GM21825 (cell line): ENCODE results near the gene MTMR3.

Source experiments
- ATAC-seq: cut with Tn5 transposase; IDR thresholded peaks from one replicate; pipeline ENCODE4 v1.9.1; 2021; ENCODE audit warnings: mild to moderate bottlenecking, moderate library complexity; ENCODE audit not compliant: unreplicated experiment

MTMR3 gene

GRCh38 chr22:30021881-30022619 lies 139.1 kb downstream of the MTMR3 start:
- ATAC-seq = no peak

DNA sequence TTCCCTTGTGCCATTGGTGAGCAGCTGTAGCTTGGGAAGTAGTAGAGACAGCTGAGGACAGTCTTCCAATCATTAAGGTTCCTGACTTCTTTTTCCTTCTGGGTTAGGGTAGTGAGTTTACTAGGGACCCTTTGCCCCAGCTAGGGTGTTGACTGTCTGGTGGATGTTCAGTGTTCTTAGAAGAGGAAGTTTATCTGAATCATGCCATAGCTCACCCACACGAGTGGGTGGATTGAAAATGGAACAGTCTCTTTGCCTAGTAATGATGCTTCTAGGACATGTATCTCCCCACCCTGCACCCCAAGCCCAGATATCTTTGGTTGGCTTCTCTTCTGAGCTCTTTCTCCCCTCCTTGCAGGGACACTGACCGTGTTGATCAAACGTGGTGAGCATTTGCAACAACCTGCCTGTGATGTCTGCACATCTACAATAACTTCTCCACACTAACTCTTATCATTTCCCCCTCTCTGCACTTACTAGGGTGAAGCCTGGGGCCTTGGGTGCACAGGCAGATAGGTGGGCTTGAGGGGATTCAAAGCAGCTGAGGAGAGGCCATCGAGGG lies 140.2 kb downstream of the MTMR3 start:
- no peak for ATAC-seq

DNA sequence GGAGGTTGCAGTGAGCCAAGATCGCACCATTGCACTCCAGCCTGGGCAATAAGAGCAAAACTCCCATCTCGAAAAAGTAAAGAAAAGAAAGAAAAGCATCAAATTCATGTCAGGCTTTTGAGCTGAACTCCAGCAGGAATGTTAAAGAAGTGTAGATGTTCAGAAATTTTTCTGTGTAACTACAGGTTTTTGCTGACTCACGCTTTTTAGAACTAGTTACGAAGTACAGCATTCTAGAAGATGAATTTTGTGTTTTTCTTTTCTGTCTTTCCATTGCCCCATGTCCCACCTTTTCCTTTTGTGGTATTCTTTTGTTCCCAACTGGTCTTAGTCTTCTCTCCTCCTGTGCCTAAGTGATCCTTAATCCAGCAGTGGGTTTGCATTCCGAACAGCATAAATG lies 141.3 kb downstream of the MTMR3 start:
- ATAC-seq = no peak

- ATAC-seq = no peak
Observed at GRCh38 chr22:30025221-30025620, 142.2 kb downstream of the MTMR3 start.

DNA sequence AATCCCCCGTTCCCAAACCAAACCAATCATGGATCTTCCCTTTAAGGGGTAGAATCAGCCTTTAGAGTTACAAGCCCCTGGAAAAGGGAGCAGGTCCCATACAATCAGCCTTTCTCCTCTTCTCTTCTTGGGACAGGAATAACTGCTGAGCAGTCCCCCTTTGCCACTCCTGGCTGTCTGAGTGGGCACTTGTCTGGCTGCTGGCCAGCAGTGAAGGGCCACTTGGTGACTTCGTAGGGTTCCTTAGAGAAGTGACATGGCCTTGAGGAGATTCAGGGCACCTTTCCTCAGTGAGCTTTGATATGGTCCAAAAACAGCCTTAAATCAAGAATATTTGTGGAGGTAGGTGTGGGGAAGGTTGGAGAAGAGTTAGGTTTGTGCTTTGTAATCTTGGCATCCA lies 143.8 kb downstream of the MTMR3 start:
- ATAC-seq = no peak

DNA sequence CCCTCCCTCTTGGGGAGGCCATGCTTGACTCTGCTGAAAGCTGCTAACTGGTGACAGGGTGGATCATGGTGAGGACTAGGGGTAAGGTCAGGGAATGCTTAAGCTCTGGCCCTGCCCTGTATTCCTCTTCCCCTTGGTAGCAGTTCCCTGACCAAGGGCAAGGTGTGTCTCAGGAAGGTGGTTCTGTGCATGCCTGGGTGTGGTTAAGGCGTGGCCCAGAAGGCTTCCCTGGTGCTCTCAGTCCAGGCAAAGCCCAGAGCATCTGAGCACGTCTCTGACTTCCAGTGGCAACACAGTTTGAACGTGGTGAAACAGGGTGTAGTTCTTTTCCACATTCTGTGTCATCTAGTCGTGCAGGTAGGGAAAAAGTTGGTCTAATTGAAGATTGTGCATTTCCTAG lies 144.2 kb downstream of the MTMR3 start:
- no peak for ATAC-seq

DNA sequence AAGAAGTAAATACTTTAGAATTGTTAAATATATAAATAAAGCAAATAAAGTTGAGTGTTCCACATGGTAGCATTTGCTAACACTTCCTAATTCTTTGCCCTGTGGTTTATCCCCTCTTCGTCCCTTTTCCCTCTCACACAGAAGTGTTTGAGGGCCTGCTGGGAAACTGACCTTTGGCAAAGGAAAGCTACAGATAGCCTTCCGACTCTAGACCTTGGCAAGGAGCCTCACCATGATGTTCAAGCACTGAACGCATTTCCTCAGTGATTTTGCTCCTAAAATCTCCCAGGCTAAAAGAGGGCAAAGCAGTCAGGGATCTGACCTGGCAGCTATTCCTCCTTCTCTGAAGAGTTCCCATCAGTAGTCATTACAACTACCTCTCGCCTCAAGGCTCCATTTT lies 144.8 kb downstream of the MTMR3 start:
- no peak for ATAC-seq

DNA sequence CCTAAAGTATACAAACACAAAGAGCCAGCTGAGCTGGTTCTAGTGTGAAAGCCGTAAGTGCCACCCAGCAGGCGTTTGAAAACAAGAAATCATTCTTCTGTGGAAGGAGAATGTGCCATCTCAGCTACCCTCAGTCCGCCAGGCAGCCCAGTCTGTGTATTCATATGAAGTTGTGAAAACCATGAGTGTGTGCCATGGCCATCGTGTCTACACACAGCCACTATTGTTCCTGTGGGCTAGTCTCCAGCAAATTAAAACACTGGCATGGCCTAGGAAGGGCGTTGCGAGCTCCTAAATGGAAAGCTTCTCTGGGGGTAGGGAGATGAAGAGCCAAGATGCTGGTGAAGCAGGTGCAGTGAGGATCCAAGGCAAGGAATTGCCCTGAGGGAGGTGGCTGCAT lies 145.8 kb downstream of the MTMR3 start:
- ATAC-seq = no peak

GRCh38 chr22:30029512-30029911 lies 146.5 kb downstream of the MTMR3 start:
- ATAC-seq = no peak

DNA sequence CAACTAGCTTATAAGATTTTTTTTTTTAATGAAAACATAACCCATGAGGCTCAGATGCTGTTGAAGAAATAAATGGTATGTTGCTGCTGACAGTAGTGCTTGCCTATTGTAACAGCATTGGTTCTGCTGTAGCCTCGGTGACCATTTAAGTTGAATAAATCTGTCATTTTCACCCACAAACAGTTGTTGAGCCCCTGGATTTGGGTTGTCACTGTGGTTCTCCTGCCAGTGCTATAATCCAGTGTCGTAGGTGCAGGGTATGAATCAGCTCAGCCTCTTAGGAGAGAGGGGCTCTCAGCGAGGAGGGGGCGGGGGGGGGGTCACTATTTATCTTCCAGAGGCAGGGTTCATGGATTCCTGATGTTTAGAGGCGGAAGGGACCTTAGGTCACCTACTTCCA lies 147.4 kb downstream of the MTMR3 start:
- no peak for ATAC-seq

DNA sequence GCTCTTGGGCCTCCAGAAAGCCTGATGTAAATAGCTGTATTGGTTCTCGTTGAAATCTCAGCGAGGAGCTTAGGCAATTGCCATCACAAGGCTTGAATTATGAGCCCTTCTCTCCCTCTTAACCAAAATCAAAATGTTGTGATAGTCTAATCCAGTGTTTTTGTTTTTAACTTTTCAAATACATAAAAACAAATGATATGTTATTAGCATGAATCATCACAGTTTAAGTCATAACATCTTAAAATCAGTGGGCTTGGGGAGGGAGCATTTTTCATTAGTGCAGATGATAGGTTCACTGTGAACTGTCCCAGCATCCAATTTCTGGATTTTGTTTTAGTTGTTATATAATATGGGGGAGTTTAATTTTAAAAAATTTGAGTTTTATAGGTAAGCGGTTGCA lies 148.4 kb downstream of the MTMR3 start:
- ATAC-seq = no peak

DNA sequence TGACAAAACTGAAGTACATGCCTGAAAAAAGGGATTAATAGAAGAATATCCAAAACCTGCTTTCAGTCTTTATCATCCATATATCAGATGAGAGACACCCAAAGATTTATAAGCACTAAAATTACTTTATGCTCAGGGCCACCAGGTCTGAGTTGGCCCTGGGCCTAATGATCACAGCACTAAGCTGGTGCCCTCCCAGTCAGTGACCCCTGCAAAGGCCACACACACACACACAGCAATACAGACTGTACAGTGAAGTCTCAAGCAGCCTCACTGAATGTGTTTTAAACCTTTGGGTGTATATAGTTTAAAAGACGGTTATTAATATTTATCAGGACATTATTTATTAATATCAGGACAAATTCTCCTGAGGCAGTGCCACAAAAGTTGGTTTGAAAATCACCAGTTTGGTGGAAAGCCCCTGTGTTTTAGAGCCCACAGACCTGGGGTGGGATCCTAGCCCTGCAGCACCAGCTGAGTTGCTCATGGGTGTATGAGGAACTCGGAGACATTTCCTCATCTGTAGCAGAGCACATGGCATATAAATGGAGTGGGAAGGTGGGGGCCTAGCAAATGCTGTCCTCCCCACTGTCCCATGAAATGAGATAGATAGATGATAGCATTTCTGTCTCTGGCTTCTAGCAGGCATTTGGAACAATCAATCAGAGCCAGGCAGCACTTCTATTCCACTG lies 148.9 kb downstream of the MTMR3 start:
- ATAC-seq = no peak

- ATAC-seq = no peak
Observed at GRCh38 chr22:30033137-30033536, 150.2 kb downstream of the MTMR3 start.

DNA sequence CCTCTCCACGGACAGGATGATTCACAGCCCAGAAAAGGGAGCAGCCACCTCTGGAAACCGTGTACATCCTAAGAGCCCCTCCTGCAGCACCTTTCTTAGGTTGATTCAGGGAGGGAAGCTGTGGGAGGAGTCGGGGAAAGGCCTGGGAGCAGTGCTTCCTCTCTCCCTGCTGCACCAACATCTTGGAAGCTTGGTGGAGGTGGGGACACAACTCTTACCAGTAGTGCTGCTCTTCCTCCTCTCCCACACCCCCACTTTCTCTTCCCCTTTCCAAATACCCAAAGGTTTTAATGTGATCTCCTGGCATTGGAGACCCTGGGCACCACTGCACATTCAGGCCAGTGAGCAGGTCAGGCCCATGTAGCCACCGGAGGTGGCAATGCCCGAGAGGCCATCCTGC lies 150.9 kb downstream of the MTMR3 start:
- ATAC-seq = no peak

DNA sequence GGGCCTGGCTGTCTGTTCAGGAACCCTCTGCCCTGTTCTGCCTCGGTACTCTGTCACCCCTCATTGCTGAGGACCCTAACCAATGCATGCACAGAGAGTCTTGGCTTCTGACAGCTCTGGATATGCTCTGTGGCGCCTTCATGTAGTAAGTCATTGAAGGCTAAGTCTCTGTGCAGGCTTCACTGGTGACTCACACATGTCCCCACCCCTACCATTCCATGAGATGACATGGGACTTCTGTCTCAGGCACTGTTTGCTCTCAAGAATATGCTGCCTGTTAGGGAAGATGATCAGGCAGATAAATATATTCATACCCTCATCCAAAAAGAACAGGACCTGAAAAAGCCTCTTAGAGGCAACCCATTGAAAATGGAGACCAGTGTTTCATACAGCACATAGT lies 153.7 kb downstream of the MTMR3 start:
- no peak for ATAC-seq

- no peak for ATAC-seq
Observed at GRCh38 chr22:30038219-30038618, 155.2 kb downstream of the MTMR3 start.

DNA sequence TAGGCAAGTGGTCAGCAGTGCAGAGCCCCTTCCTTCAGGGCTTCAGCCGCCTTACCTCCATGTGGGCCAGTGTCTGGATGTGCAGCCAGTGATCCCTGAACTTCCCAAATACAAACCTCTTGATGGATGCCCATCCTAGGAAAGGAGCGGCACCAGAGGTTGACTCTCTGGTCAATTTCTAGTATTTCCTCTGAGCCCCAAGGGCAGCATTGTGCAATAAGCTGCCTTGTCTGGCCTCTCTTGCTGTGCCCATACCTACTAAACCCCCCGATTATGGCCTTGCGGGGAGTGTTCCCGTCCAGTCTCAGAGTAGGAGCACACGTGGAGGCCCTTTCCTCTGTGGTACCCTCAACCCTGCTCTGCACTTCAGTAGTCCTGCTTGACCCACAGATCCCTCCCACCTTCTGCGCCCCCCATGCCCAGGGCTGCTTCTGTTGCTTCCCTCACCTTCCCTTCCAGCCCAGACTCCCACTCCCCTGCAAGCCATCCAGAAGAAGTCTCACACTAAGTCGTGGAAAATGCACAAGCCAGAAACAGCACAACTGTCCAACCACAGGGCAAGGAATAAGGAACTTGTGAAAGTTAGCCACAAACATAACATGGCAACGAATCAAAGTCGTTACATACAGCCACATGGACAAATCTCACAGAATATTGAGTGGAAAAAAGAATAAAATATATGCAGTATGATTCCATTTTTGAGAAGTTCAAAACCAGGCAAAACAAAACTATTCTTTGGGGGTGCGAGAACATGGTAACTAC lies 157.7 kb downstream of the MTMR3 start:
- no peak for ATAC-seq

DNA sequence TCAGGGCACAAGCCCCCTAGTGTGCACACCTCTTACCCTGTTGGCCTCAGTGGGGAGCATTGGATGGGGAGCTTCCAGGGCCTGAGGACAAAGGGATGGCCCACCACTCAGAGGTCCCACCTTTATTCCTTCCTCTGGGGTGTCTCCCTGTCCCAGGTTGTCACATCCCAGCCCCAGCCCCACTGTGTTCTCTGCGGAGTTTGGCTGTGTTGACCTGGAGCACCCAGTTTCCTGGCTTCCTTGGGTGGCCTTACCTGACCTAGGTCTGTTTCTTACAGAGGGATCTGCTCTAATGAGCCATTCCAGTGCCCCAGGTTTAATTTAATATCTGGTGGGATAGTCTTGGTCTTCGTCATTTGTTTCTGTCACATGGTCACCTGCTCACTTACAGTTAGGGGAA lies 158.5 kb downstream of the MTMR3 start:
- no peak for ATAC-seq

DNA sequence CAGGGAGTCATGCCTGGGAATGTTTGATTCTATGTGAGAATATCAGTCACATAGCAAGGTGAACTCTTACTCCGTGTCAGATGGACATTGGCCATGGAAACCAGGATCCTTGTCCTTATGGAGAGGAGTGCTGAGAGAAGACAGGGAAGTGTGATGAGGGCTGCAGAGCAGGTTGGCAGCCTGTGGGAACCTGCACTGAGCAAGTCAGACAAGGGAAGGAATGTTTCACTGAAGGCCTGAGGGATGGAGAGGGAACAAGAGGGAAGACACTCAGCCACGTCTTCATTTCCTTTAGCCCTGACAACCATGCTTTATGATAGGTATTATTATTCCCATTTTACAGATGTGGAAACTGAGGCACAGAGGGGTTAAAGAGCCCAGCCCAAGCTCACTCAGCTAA lies 158.9 kb downstream of the MTMR3 start:
- no peak for ATAC-seq

- no peak for ATAC-seq
Observed at GRCh38 chr22:30043161-30043560, 160.2 kb downstream of the MTMR3 start.

DNA sequence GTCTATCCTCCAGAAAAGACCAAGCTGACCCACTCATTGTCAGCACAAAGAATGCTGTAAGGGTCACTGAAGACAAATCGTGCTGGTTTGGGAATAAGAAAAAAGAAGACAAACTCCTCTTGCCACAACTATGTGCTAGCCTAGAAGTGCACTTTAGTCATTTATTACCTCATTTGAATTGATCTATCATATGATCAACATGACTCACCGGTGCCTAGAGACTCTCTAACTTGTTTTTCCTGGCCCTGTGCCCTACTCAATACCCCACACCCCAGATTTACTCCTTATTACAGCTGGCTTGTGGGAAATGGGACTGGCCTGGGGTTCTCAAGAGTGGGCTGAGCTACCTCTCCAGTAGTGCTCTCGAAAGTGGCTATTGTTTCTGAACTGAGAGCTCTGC lies 161.4 kb downstream of the MTMR3 start:
- no peak for ATAC-seq
